Measurements from ENCODE around the gene STIP1.

DNA sequence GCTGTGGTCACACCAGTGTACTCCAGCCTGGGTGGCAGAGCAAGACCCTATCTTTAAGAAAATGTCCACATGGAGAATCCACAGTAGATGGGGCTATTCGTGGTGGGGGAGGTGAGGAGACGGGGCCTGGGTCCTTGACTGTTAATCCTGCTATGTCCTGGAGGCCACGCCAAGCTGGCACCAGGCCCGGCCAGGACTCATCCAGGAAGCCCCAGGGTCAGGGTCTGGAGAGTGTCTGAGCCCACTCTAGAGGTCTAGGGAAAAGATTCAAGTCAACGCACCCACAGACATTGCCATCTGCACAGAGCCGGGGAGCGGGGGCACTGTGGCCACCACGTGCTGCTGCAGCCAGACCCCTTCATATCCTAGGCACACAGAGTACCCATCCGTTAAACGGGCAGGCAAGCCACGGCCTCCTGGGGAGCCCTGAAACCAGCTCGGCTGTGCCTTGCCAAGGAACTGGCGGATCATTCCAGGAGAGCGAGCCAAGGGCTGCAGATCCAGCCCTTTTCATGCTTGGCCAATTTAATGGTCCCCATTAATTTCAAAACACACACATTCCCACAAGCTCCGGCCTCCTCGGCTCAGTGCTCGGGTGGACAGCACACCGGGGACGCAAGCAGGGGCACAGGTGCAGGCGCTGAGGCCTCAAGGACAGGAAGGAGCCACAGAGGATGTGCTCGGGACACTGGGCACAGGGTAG, 44.7 kb upstream of the STIP1 start:
- TF ChIP-seq EZH2 (IDR thresholded peaks at IDR 0.05; ENCODE audit: borderline replicate concordance, low read depth, low read length, severe bottlenecking): no peak
- TF ChIP-seq, protein P1, sequence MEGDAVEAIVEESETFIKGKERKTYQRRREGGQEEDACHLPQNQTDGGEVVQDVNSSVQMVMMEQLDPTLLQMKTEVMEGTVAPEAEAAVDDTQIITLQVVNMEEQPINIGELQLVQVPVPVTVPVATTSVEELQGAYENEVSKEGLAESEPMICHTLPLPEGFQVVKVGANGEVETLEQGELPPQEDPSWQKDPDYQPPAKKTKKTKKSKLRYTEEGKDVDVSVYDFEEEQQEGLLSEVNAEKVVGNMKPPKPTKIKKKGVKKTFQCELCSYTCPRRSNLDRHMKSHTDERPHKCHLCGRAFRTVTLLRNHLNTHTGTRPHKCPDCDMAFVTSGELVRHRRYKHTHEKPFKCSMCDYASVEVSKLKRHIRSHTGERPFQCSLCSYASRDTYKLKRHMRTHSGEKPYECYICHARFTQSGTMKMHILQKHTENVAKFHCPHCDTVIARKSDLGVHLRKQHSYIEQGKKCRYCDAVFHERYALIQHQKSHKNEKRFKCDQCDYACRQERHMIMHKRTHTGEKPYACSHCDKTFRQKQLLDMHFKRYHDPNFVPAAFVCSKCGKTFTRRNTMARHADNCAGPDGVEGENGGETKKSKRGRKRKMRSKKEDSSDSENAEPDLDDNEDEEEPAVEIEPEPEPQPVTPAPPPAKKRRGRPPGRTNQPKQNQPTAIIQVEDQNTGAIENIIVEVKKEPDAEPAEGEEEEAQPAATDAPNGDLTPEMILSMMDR (IDR thresholded peaks at IDR 0.05; ENCODE audit: borderline replicate concordance, extremely low read depth, low read length, poor library complexity, severe bottlenecking): no peak

Data from DND-41 (cell line).